ENCODE data around the gene PCBP3.

GRCh38 chr21:45943630-45944540 is 300.4 kb downstream of the PCBP3 start:
- TF ChIP-seq CTCF (IDR thresholded peaks at IDR 0.05) (no peak), POLR2A (IDR thresholded peaks at IDR 0.05) (no peak)

Measured in right lobe of liver (tissue), 4 donors.